ENCODE results near the gene NKG7. TPM values are rescaled to one million over a fixed set of nuclear protein-coding genes. Genes with fewer than 3 reads are reported as not detected.

Gene NKG7
- total and polyA plus RNA-seq, 2 of the 13 experiments (the other 11 are each of a cell fraction or from before 2014, with no cell fraction given): 0.40 TPM; not detected in 1

DNA sequence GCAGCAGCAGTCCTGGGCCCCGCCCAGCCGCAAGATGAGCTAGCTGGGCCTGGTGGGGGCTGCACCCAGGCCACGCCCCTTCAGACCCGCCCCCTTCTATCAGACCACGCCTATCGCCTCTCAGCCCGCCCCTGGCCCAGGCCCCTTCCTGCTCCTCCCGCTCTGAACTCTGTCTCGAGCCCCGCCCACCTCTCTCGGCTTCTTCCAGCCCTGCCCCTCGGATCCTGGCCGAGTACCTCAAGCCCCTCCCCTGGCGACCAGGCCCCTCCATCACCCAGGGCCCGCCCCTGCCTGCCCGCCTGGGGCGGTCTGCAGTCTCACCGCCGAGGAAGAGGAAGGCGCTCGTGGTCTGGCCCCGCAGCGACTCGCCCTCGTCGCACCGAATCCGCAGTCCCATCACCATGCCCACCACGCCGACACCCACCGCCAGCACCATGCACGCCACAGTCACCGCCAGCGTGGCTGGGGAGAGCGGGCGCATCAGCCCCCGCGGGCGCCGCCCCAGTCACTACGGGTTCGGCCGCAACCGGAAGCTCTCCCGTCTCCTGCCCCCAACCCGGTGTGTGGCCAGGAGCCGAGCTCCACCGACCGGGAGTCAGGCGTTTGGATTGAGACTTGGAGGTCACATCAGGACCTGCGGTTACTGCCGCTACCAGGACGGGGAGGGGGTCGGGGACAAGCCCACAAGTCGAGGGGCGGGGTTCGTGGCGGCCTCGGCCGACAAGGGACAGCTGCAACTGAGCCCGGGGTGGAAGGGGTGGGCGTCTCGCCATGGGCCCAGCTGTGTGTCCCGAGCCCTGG, 4.7 kb downstream of the NKG7 start (continued):
- TF ChIP-seq ZNF34 (CRISPR knock-in tag; IDR thresholded peaks at IDR 0.05; ENCODE audit: borderline replicate concordance) (no peak), MATR3 (CRISPR knock-in tag; IDR thresholded peaks at IDR 0.05) (no peak), POLR2AphosphoS5 (IDR thresholded peaks at IDR 0.05; ENCODE audit: low read depth, low read length) (peak; percentile 66), FIP1L1 (IDR thresholded peaks at IDR 0.05; ENCODE audit: borderline replicate concordance, insufficient read depth, low read depth, low read length) (0 out of 2 replicates have a peak, but pooled peaks have one; percentile 78), FLYWCH1 (CRISPR knock-in tag; IDR thresholded peaks at IDR 0.05) (no peak), RARG (CRISPR knock-in tag; IDR thresholded peaks at IDR 0.05; ENCODE audit: low read depth) (no peak; the same call in 1 of the 2 replicates), ZNF562 (CRISPR knock-in tag; IDR thresholded peaks at IDR 0.05; ENCODE audit: borderline replicate concordance) (no peak), CBX1 (IDR thresholded peaks at IDR 0.05; ENCODE audit: low read depth) (no peak), ZNF616 (CRISPR knock-in tag; IDR thresholded peaks at IDR 0.05; ENCODE audit: low read depth) (peak; percentile 82), ZBTB8A (CRISPR knock-in tag; IDR thresholded peaks at IDR 0.05; ENCODE audit: borderline replicate concordance, low read depth) (no peak), TAF15 (IDR thresholded peaks at IDR 0.05; ENCODE audit: low read depth, low read length, poor library complexity, severe bottlenecking) (no peak), ZNF274 (CRISPR knock-in tag; IDR thresholded peaks at IDR 0.05) (peak; percentile 87; the same call in 1 of the 2 replicates), SSRP1 (CRISPR knock-in tag; IDR thresholded peaks at IDR 0.05) (no peak), TEAD2 (CRISPR knock-in tag; IDR thresholded peaks at IDR 0.05) (no peak; the same call in 1 of the 2 replicates), ZNF101 (CRISPR knock-in tag; IDR thresholded peaks at IDR 0.05; ENCODE audit: borderline replicate concordance, low read depth) (no peak), AHR (CRISPR knock-in tag; IDR thresholded peaks at IDR 0.05) (0 out of 2 replicates have a peak, but pooled peaks have one; percentile 9), ZNF430 (CRISPR knock-in tag; IDR thresholded peaks at IDR 0.05) (peak; percentile 57; the same call in 1 of the 2 replicates), THAP11 (CRISPR knock-in tag; IDR thresholded peaks at IDR 0.05) (peak; percentile 59), SMARCC2 (IDR thresholded peaks at IDR 0.05) (no peak), MYPOP (CRISPR knock-in tag; IDR thresholded peaks at IDR 0.05) (no peak; the same call in 1 of the 2 replicates), ZSCAN12 (CRISPR knock-in tag; IDR thresholded peaks at IDR 0.05) (no peak), ZNF335 (CRISPR knock-in tag; IDR thresholded peaks at IDR 0.05) (peak; percentile 67; the same call in 1 of the 2 replicates), ZBTB46 (CRISPR knock-in tag; IDR thresholded peaks at IDR 0.05; ENCODE audit: borderline replicate concordance) (0 out of 2 replicates have a peak, but pooled peaks have one; percentile 37), KDM2A (CRISPR knock-in tag; IDR thresholded peaks at IDR 0.05; ENCODE audit: borderline replicate concordance, low read depth) (peak; percentile 91), FOXK1 (CRISPR knock-in tag; IDR thresholded peaks at IDR 0.05; ENCODE audit: borderline replicate concordance, low read depth) (no peak)
- TF ChIP-seq, protein P1, sequence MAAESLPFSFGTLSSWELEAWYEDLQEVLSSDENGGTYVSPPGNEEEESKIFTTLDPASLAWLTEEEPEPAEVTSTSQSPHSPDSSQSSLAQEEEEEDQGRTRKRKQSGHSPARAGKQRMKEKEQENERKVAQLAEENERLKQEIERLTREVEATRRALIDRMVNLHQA (CRISPR knock-in tag; IDR thresholded peaks at IDR 0.05): no peak
- TF ChIP-seq, protein P2, sequence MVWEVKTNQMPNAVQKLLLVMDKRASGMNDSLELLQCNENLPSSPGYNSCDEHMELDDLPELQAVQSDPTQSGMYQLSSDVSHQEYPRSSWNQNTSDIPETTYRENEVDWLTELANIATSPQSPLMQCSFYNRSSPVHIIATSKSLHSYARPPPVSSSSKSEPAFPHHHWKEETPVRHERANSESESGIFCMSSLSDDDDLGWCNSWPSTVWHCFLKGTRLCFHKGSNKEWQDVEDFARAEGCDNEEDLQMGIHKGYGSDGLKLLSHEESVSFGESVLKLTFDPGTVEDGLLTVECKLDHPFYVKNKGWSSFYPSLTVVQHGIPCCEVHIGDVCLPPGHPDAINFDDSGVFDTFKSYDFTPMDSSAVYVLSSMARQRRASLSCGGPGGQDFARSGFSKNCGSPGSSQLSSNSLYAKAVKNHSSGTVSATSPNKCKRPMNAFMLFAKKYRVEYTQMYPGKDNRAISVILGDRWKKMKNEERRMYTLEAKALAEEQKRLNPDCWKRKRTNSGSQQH (CRISPR knock-in tag; IDR thresholded peaks at IDR 0.05; ENCODE audit: low read depth): no peak

All from HepG2 (cell line).